Stimulated activated CD8-positive, alpha-beta memory T cell treated with anti-CD3 and anti-CD28 coated beads, Interleukin-15, amount 100 ng/mL, for 4 hours (primary cell): ENCODE results near the gene GP1BA.
"Not testable (repeated sequence)": the region's sequence is repeated elsewhere in the genome, so short reads cannot be mapped to it uniquely, and the experiment has no call there.

Experiments used
- DNase-seq, 2 donors: peaks; one replicate each; pipeline ENCODE4 v3.0.0-alpha.2; 2020; ENCODE audit warnings: low read depth in 2 of 2

The GP1BA gene

DNA sequence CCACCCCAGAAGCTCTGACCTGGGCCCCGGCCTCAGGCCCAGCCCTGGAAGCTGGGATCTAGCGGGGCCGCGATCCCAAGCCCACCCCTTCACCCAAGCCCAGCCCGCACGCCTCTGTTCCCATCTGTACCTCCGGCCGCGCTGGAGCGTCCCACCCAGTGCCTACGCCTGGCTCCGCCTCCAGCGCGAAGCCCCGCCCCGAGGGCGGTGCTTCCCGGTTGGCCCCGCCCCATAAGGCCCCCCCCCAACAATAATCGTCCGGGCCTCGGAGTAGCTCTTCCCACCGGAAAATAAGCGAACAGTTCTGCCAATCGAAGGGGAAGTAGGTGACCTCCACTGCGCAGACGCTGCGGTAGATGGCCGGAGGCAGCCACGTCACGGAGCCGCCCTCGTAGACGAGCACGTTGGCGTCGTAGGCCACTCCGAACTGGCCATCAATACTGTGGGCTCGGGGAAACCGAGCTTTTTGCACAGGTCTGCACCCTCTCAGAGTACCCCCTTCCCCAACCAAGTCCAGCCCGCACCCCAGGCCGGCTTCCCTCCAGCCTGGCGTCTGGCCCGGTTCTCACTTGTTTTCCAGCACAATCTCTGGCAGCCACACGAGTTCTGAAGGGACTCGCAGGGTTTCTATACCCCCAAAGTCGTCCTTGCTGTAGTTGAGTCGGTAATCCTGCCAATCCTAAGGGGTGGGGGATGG, 30.3 kb upstream of the GP1BA start:
- DNase-seq, result no peak

DNA sequence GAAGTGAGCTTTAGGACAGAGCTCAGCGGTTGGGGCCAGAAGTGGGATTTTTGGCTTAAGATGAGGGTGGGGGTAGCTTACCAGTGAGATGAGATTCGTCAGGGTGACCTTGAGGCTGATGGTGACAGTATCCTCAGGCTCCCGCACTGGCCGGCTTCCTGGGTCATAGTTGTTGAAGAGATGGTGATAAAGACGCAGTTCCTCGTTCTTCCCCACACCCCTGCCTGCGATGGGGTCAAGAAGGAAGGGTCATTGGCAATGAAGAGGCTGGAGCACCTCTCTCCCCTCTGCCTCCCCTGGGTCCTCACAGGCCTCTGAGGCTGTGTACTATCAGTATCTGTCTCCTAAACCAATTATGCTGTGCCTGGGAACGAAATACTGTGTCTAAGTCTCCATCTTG, 29.5 kb upstream of the GP1BA start:
- DNase-seq, result no peak

DNA sequence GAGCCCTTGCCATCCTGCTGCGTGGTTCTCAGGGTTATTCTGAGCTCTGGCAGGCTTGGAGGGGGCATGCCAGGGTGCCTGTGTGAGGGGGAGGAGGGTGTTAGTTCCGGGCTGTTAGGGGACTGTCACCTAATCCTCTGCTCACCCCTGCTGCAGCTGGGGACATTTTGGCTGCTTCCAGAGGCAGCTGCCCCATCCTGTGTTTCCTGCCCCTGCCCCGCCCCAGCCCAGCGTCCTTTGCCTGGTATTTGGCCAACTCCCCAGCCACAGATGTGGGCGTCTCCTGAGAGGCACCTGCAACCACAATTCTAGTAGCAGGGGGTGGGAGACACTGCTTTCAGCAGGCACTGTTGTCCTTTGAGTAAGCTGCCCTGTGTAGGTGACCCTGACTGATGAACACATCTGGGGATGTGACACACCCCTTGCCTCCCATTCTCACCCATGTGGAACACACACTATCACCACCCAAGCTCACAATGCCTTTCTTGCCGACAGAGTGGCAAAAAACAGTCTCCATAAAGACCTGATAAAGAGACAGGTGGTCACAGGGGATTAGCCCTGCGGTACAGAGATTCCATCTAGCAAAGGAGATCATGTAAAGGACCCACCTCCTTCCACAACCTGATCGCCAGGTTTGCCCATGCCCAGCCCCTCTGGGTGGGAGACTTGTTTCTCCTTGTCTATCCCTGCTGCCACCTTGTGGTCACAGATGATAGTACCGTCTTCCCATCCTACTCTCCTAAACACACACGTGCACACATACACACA, 28.8 kb upstream of the GP1BA start, which contains the start of gene CHRNE:
TSS of gene CHRNE (minus strand) at position 48 of the 768 bp plus-strand sequence. CDS start at position 13, 35 bp downstream.
- peak in 1 of 2 donors; percentile 55 for DNase-seq

DNA sequence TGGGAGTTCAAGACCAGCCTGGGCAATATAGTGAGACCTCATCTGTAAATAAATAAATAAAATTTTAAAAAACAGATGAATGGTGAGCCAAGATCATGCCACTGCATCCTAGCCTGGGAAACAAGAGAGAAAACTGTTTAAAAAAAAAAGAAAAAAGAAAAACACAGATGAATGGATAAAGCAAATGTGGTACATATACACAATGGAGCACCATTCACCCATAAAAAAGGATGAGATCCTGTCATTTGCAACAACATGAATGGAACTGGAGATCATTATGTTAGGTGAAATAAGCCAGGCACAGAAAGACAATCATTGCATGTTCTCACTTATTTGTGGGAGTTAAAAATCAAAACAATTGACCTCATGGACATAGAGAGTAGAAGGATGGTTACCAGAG, 25.4 kb upstream of the GP1BA start:
- DNase-seq, result not testable (repeated sequence)

DNA sequence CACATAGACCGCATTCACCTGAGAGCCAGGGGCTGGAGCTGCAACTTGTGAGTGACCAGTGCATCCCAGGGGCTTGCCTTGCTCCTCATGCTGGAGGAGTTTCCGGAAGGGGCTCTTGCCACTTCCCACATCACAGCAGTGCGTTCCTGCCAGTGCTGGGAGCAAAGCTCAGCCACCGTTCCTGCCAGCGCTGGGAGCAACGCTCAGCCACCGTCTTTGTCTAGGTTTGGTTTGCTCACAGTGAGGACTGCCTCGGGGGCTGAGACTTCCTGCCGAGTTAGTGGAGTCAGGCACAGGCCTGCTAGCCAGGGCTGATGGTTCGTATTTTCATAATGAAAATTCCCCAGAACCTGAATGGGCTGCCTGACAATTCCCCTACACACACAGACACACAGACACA, 23.8 kb upstream of the GP1BA start:
- no peak for DNase-seq

DNA sequence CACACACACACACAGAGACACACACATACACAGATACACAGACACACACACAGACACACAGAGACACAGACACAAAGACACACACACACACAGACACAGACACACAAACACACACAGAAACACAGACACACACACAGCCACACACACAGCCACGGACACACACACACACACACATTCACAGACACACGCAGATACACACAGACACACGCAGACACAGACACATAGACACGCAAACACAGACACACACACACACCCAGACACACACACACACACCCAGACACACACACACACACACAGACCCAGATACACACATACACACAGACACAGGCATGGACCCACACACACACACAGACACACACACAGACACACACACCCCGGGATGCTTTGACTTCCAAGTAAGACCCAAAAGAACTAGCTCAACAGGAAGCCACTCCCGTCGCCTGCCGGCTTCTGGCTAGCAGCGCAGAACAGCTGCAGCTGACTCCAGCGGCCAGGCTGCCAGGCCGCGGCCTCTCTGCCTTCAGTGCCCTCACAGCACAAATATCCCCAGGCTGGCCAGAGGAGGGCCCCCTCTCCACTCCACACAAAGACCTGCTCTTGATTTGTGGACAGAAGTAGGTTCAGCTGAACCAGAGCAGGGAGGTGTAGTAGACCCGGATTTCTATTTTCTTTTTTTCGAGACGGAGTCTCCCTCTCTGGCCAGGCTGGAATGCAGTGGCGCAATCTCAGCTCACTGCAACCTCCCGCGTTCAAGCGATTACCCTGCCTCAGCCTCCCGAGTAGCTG, 23.2 kb upstream of the GP1BA start:
- peak in 1 of 2 donors; percentile 46 for DNase-seq

DNA sequence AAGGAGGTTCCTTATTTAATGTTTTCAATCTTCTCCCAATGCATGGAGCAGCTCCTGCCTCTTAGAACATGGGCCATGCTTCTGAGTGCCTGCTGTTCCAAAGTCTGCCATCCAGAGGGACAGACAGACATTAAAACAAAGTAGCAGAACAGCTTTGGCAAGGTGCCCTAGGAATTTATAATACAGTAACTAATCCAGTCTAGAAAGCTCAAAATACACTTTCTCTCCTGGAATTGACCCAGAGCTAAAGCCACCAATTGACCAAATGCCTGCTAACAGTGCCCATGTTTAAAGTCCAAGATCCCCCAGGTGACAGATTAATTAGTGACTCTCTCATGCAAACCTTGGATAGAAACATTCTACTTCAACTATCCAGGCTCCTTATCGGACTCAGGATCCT, 18.1 kb upstream of the GP1BA start:
- DNase-seq, result no peak

DNA sequence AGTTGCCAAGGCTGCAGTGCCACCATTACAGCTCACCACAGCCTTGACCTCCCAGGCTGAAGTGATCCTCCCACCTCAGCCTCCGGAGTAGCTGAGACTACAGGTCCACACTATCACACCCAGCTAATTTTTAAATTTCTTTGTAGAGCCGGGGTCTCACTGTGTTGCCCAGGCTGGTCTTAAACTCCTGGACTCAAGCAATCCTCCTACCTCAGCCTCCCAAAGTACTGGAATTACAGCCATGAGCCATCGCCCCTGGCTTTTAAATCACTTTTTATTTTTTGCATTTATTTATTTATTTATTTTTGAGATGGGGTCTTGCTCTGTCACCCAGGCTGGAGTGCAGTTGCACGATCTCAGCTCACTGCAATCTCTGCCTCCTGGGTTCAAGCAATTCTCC, 17.5 kb upstream of the GP1BA start:
- not testable (repeated sequence) for DNase-seq

DNA sequence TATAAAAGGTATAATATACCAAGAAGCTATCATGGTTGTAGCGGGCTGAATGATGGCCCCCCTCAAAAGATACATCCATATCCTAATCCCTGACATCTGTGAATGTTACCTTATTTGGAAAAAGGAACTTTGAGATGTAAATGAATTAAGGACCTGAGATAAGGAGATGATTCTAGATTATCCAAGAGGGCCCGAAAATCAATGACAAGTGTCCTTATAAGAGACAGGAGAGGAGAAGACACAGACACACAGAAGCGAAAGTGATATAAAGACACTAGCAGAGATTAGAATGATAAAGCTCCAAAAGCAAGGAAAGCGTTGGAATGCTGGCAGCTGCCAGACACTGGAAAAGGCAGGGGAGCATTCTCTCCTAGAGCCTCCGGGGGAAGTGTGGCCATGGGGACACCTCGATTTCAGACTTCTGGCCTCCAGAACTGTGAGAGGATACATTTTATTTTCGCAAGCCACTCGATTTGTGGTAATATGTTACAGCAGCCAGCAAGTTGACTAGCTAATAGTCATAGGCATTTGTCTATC, 12.5 kb upstream of the GP1BA start:
- DNase-seq, result no peak

DNA sequence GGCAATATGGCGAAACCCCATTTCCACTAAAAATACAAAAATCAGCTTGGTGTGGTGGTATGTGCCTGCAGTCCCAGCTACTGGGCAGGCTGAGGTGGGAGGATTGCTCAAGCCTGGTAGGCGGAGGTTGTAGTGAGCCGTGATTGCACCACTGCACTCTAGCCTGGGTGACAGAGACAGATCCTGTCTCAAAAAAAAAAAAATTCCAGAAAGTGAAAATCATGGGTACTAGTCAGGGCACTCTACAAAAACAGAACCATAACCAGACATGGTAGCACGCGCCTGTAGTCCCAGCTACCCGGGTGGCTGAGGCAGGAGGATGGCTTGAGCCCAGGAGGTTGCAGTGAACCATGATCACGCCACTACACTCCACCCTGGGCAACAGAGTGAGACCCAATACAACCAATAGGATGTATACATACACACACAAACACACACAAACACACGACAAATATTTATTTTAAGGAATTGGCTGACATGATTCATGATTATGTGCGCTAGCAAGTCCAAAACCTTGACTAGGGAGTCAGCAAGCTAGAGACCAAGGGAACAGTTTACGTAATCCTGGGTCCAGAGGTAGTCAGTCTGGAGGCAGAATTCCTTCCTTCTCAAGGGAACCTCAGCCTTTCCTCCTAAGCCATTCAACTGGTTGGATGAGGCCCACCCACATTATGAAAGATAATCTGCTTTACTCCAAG, 11.6 kb upstream of the GP1BA start:
- DNase-seq, result no peak

DNA sequence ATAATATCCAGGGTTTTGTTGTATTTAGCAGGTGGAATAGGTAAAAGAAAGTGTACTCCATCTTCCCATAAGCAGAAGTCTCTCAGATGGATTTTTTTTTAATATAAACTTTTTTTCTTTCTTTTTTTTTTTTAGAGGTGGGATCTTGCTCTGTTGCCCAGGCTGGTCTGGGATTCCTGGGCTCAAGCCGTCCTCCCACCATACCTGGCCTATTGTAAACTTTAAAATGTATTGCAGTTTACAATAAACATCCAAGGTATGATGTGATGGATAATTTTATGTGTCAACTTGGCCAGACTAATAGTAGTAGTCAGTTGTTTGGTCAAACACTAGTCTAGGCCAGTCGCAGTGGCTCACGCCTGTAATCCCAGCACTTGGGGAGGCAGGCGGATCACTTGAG, 10.8 kb upstream of the GP1BA start:
- DNase-seq, result no peak

DNA sequence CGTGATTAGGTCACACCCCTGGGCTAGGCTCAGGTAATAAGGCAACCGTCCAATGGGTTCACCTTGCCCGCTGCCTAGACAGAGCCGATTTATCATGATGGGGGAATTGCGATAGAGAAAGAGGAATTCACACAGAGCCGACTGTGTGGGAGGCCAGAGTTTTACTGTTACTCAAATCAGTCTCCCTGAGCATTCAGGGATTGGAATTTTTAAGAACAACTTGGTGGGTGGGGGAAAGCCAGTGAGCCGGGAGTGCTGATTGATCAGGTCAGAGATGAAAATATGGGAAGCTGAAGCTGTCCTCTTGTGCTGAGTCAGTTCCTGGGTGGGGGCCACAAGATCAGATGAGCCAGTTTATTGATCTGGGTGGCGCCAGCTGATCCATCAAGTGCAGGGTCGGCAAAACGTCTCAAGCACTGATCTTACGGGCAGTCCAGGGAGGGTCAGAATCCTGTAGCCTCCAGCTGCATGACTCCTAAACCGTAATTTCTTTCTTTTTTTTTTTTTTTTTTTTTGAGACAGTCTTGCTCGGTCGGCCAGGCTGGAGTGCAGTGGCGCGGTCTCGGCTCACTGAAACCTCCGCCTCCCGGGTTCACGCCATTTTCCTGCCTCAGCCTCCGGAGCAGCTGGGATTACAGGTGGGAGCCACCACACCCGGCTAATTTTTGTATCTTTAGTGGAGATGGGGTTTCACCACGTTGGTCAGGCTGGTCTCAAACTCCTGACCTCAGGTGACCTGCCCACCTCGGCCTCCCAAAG, 5.3 kb upstream of the GP1BA start:
- DNase-seq, result not testable (repeated sequence)

DNA sequence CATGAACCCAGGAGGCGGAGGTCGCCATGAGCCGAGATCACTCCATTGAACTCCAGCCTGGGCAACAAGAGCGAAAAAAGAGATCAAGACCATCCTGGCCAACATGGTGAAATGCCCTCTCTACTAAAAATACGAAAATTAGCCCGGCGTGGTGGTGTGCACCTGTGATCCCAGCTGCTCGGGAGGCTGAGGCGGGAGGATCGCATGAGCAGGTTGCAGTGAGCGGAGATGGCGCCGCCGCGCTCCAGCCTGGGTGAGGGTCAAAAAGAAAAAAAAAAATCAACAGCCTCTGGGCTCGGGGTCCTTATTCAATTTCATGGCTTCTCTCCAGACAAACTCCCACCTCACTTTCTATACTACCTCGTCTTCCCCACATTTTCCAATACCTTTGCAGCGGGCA, 3.2 kb upstream of the GP1BA start:
- no peak for DNase-seq

DNA sequence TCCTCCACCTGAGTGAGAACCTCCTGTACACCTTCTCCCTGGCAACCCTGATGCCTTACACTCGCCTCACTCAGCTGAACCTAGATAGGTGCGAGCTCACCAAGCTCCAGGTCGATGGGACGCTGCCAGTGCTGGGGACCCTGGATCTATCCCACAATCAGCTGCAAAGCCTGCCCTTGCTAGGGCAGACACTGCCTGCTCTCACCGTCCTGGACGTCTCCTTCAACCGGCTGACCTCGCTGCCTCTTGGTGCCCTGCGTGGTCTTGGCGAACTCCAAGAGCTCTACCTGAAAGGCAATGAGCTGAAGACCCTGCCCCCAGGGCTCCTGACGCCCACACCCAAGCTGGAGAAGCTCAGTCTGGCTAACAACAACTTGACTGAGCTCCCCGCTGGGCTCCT, 679 bp downstream of the GP1BA start:
- DNase-seq, result no peak

DNA sequence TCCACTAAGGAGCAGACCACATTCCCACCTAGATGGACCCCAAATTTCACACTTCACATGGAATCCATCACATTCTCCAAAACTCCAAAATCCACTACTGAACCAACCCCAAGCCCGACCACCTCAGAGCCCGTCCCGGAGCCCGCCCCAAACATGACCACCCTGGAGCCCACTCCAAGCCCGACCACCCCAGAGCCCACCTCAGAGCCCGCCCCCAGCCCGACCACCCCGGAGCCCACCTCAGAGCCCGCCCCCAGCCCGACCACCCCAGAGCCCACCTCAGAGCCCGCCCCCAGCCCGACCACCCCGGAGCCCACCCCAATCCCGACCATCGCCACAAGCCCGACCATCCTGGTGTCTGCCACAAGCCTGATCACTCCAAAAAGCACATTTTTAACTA, 1.6 kb downstream of the GP1BA start:
- no peak for DNase-seq

DNA sequence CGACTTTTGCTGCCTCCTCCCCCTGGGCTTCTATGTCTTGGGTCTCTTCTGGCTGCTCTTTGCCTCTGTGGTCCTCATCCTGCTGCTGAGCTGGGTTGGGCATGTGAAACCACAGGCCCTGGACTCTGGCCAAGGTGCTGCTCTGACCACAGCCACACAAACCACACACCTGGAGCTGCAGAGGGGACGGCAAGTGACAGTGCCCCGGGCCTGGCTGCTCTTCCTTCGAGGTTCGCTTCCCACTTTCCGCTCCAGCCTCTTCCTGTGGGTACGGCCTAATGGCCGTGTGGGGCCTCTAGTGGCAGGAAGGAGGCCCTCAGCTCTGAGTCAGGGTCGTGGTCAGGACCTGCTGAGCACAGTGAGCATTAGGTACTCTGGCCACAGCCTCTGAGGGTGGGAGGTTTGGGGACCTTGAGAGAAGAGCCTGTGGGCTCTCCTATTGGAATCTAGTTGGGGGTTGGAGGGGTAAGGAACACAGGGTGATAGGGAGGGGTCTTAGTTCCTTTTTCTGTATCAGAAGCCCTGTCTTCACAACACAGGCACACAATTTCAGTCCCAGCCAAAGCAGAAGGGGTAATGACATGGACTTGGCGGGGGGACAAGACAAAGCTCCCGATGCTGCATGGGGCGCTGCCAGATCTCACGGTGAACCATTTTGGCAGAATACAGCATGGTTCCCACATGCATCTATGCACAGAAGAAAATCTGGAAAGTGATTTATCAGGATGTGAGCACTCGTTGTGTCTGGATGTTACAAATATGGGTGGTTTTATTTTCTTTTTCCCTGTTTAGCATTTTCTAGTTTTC, 2.3 kb downstream of the GP1BA start:
- DNase-seq, result no peak

DNA sequence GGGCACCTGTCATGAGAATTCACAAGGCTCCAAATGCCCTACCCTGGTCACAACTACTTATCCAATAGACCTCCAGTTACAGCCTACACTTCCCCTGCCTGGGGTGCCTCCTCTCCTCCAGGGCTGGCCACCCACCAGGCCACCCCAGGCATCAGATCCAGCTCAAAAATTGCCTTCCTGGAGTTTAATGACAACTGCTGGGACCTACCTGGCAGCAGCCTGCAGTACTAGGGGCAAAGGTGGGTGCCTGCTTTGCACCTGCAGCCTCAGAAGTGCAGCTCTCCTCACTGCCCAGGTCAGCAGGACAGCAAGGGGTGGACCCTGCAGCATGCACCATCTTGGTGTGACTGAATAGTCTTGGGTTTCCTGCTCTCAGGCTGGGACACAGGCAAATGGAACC, 3.6 kb downstream of the GP1BA start:
- DNase-seq, result no peak

DNA sequence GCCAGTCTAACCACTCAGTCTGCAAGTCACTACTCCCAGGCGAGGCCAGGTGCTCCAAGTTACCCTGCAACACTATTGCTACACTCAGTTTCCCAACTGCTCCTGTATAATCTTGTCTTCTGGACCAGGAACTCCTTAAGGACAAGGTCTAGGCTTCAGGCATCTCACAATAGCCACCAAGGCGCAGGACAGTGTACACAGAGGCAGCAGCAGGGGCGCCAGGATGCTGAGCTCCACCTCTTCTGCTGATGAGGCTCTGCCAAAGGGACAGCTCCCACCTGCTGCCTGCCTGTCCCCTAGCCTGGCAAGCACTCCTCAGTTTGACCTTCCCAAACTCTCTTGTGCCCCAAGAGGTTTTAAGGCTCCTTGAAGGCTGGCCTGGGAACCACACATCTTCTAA, 4.4 kb downstream of the GP1BA start:
- DNase-seq, result no peak

DNA sequence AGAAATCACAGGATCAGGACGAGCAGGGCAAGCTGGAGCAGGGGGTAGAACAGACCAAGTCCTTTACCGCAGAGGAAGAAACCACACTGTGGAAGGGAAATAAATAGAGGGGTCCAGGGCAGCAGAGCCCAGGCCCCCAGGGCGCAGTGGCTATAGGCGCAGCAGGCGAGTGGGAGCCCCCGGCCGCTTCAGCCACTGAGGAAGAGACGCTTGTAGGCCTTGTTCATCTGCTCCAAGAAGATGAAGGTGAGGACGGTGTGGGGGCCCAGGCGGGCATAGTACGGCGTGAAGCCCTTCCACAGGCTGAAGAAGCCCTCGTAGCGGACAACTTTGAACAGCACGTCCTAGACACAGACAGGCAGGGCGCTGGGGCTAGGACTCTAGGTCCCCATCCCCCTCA, 5.5 kb downstream of the GP1BA start:
- DNase-seq, result no peak

DNA sequence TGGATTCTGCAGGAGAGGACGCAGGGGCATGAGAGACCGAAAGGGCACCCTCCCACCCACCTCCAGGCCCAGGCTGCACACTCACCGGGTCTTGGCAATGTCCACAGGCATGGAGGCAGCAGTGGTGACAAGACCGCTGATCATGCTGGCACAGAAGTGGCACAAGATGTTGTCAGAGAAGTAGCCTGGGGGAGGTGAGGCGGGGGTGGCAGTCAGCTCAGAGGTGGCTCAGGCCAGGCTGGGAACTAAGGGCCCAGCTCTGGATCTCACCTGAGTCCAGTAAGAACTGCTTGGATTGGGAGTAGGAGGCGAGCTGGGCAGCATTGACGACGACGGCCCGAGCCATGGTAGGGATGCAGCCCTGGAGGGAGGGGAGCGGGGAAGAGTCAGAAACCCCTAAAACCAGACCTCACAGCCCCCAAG, 6.0 kb downstream of the GP1BA start:
- DNase-seq, result no peak
